SK-N-SH treated with all-trans-retinoic acid at 6 μM for 48 hours (cell line): ENCODE results near the gene PET100.

Experiments used
- ATAC-seq: fragments of 200-7000 bp; cut with Tn5 transposase; 3 replicates; pipeline ENCODE4 v1.9.1; 2020; ENCODE audit warnings: mild to moderate bottlenecking, moderate library complexity
- ARNTL ChIP-seq: fragments of 450-650 bp; formaldehyde crosslinking; IDR thresholded peaks from 2 replicates; pipeline ENCODE4 v1.5.0; 2020; ENCODE audit warnings: low read depth, mild to moderate bottlenecking, moderate library complexity, borderline replicate concordance
- BACH2 ChIP-seq: fragments of 250-450 bp; sonication (Bioruptor Pico); IDR thresholded peaks from 2 replicates; pipeline ENCODE4 v1.9.0; 2021; ENCODE audit warnings: mild to moderate bottlenecking, borderline replicate concordance
- CREB5 ChIP-seq: fragments of 250-450 bp; sonication (Bioruptor Pico); IDR thresholded peaks from 2 replicates; pipeline ENCODE4 v1.5.1; 2020; ENCODE audit warnings: low read depth, mild to moderate bottlenecking, moderate library complexity
- CSDC2 ChIP-seq: fragments of 250-450 bp; sonication (Bioruptor Pico); IDR thresholded peaks from 2 replicates; pipeline ENCODE4 v1.5.0; 2020; ENCODE audit warnings: mild to moderate bottlenecking, moderate library complexity
- ESRRG ChIP-seq: fragments of 250-450 bp; sonication (Bioruptor Pico); IDR thresholded peaks from 2 replicates; pipeline ENCODE4 v1.6.1; 2021; ENCODE audit warnings: mild to moderate bottlenecking
- GLIS3 ChIP-seq: fragments of 250-450 bp; sonication (Bioruptor Pico); IDR thresholded peaks from 2 replicates; pipeline ENCODE4 v1.5.0; 2020; ENCODE audit warnings: mild to moderate bottlenecking, moderate library complexity
- ISL1 ChIP-seq: fragments of 250-450 bp; sonication (Bioruptor Pico); IDR thresholded peaks from 2 replicates; pipeline ENCODE4 v2.1.2; 2022; ENCODE audit warnings: mild to moderate bottlenecking, moderate library complexity
- OSR1 ChIP-seq: fragments of 250-450 bp; sonication (Bioruptor Pico); IDR thresholded peaks from 2 replicates; pipeline ENCODE4 v1.8.0; 2022; ENCODE audit warnings: moderate library complexity, mild to moderate bottlenecking, inconsistent platforms
- PATZ1 ChIP-seq: fragments of 250-450 bp; sonication (Bioruptor Pico); IDR thresholded peaks from 2 replicates; pipeline ENCODE4 v1.8.0; 2020; ENCODE audit warnings: mild to moderate bottlenecking, moderate library complexity, borderline replicate concordance
- POU6F1 ChIP-seq: fragments of 250-450 bp; sonication (Bioruptor Pico); IDR thresholded peaks from 2 replicates; pipeline ENCODE4 v1.8.0; 2021; ENCODE audit warnings: low read depth, mild to moderate bottlenecking, moderate library complexity, borderline replicate concordance
- RARB ChIP-seq: fragments of 250-450 bp; sonication (Bioruptor Pico); IDR thresholded peaks from 2 replicates; pipeline ENCODE4 v1.8.0; 2021; ENCODE audit warnings: mild to moderate bottlenecking, moderate library complexity
- SNAI2 ChIP-seq: fragments of 250-450 bp; sonication (Bioruptor Pico); IDR thresholded peaks from 2 replicates; pipeline ENCODE4 v1.5.0; 2020; ENCODE audit warnings: mild to moderate bottlenecking, moderate library complexity
- TCF4 ChIP-seq: fragments of 250-450 bp; sonication (Bioruptor Pico); IDR thresholded peaks from 2 replicates; pipeline ENCODE4 v1.8.0; 2021; ENCODE audit warnings: mild to moderate bottlenecking, moderate library complexity, borderline replicate concordance
- TOX ChIP-seq: fragments of 250-450 bp; sonication (Bioruptor Pico); IDR thresholded peaks from 2 replicates; pipeline ENCODE4 v1.8.0; 2021; ENCODE audit warnings: mild to moderate bottlenecking, moderate library complexity, borderline replicate concordance
- ZC3H10 ChIP-seq: fragments of 250-450 bp; sonication (Bioruptor Pico); IDR thresholded peaks from 2 replicates; pipeline ENCODE4 v1.5.1; 2021; ENCODE audit warnings: mild to moderate bottlenecking, moderate library complexity
- ZFP3 ChIP-seq: fragments of 250-450 bp; sonication (Bioruptor Pico); IDR thresholded peaks from 2 replicates; pipeline ENCODE4 v1.5.0; 2020; ENCODE audit warnings: mild to moderate bottlenecking, moderate library complexity
- ZFP30 ChIP-seq: fragments of 450-650 bp; formaldehyde crosslinking; IDR thresholded peaks from 2 replicates; pipeline ENCODE4 v1.5.0; 2022; ENCODE audit warnings: mild to moderate bottlenecking, moderate library complexity
- ZNF565 ChIP-seq: fragments of 450-650 bp; formaldehyde crosslinking; conservative IDR thresholded peaks from 2 replicates; pipeline ENCODE4 v1.5.0; 2020; ENCODE audit warnings: low read depth, mild to moderate bottlenecking, moderate library complexity
- ZNF70 ChIP-seq: fragments of 450-650 bp; formaldehyde crosslinking; IDR thresholded peaks from 2 replicates; pipeline ENCODE4 v1.5.0; 2020; ENCODE audit warnings: mild to moderate bottlenecking, moderate library complexity
- ZNF8 ChIP-seq: fragments of 450-650 bp; formaldehyde crosslinking; IDR thresholded peaks from 2 replicates; pipeline ENCODE4 v1.5.0; 2020; ENCODE audit warnings: mild to moderate bottlenecking, moderate library complexity
- TF ChIP-seq, protein P1 (sequence below): fragments of 250-450 bp; sonication (Bioruptor Pico); IDR thresholded peaks from 2 replicates; pipeline ENCODE4 v1.5.1; 2021; ENCODE audit warnings: mild to moderate bottlenecking, moderate library complexity
- TF ChIP-seq, protein P2 (sequence below): fragments of 250-450 bp; sonication (Bioruptor Pico); IDR thresholded peaks from 2 replicates; pipeline ENCODE4 v1.5.0; 2020; ENCODE audit warnings: mild to moderate bottlenecking, moderate library complexity

The PET100 gene

GRCh38 chr19:7627166-7627565 is 2.4 kb upstream of the PET100 start:
- no peak for TF ChIP-seq ZFP3 (CRISPR knock-in tag)
- no peak for TF ChIP-seq ISL1
- TF ChIP-seq BACH2 (CRISPR knock-in tag) = no peak
- TF ChIP-seq, protein P1, sequence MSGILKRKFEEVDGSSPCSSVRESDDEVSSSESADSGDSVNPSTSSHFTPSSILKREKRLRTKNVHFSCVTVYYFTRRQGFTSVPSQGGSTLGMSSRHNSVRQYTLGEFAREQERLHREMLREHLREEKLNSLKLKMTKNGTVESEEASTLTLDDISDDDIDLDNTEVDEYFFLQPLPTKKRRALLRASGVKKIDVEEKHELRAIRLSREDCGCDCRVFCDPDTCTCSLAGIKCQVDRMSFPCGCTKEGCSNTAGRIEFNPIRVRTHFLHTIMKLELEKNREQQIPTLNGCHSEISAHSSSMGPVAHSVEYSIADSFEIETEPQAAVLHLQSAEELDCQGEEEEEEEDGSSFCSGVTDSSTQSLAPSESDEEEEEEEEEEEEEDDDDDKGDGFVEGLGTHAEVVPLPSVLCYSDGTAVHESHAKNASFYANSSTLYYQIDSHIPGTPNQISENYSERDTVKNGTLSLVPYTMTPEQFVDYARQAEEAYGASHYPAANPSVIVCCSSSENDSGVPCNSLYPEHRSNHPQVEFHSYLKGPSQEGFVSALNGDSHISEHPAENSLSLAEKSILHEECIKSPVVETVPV (CRISPR knock-in tag) = no peak
- no peak for TF ChIP-seq ZNF70 (CRISPR knock-in tag)
- no peak for TF ChIP-seq POU6F1 (CRISPR knock-in tag)
- TF ChIP-seq GLIS3 (CRISPR knock-in tag) = no peak
- no peak for TF ChIP-seq SNAI2 (CRISPR knock-in tag)
- no peak for TF ChIP-seq TCF4 (CRISPR knock-in tag)
- TF ChIP-seq ESRRG (CRISPR knock-in tag) = no peak
- no peak for TF ChIP-seq PATZ1 (CRISPR knock-in tag)
- TF ChIP-seq, protein P2, sequence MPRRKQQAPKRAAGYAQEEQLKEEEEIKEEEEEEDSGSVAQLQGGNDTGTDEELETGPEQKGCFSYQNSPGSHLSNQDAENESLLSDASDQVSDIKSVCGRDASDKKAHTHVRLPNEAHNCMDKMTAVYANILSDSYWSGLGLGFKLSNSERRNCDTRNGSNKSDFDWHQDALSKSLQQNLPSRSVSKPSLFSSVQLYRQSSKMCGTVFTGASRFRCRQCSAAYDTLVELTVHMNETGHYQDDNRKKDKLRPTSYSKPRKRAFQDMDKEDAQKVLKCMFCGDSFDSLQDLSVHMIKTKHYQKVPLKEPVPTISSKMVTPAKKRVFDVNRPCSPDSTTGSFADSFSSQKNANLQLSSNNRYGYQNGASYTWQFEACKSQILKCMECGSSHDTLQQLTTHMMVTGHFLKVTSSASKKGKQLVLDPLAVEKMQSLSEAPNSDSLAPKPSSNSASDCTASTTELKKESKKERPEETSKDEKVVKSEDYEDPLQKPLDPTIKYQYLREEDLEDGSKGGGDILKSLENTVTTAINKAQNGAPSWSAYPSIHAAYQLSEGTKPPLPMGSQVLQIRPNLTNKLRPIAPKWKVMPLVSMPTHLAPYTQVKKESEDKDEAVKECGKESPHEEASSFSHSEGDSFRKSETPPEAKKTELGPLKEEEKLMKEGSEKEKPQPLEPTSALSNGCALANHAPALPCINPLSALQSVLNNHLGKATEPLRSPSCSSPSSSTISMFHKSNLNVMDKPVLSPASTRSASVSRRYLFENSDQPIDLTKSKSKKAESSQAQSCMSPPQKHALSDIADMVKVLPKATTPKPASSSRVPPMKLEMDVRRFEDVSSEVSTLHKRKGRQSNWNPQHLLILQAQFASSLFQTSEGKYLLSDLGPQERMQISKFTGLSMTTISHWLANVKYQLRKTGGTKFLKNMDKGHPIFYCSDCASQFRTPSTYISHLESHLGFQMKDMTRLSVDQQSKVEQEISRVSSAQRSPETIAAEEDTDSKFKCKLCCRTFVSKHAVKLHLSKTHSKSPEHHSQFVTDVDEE (CRISPR knock-in tag) = no peak
- no peak for TF ChIP-seq ZFP30
- TF ChIP-seq ARNTL (CRISPR knock-in tag) = no peak
- ATAC-seq = no peak

- no peak for ATAC-seq
- TF ChIP-seq CREB5 (no peak), ZC3H10 (CRISPR knock-in tag) (no peak), TCF4 (CRISPR knock-in tag) (no peak), RARB (CRISPR knock-in tag) (no peak), ZFP3 (CRISPR knock-in tag) (no peak), ZNF8 (CRISPR knock-in tag) (no peak), BACH2 (CRISPR knock-in tag) (no peak), ARNTL (CRISPR knock-in tag) (no peak), TOX (CRISPR knock-in tag) (no peak), PATZ1 (CRISPR knock-in tag) (no peak), ZNF565 (no peak), ESRRG (CRISPR knock-in tag) (no peak), ZNF70 (CRISPR knock-in tag) (no peak), ZFP30 (no peak), OSR1 (CRISPR knock-in tag) (no peak), GLIS3 (CRISPR knock-in tag) (no peak), CSDC2 (CRISPR knock-in tag) (no peak)
- TF ChIP-seq, protein P2 (CRISPR knock-in tag) = no peak
- TF ChIP-seq, protein P1 (CRISPR knock-in tag) = no peak
Measured at GRCh38 chr19:7628589-7629311, 843 bp upstream of the PET100 start.
